HEK293 (cell line): Measurements from ENCODE around the gene FAXC.

Experiments
- CTCF ChIA-PET: fragments of 350-600 bp; formaldehyde crosslinking; extraction: SDS; loops from one replicate; lab custom pipeline; 2021; ENCODE audit warnings: antibody characterized with exemption; lab: Yijun Ruan, JAX
- POLR2A ChIA-PET: fragments of 300-600 bp; formaldehyde crosslinking; extraction: SDS; loops from one replicate; lab custom pipeline; 2020; ENCODE audit warnings: antibody characterized with exemption, inconsistent platforms; lab: Yijun Ruan, JAX
- H3K27ac ChIP-seq: fragments of 200-500 bp; sonication (Bioruptor generic); 2 replicates; pipeline ENCODE4 v1.5.1; 2014; ENCODE audit warnings: low read depth, low read length, control low read depth, inconsistent platforms; ENCODE audit errors: extremely low read depth
- H3K36me3 ChIP-seq, 2 experiments: fragments of 200-500 bp in 1 of 2; sonication (Bioruptor generic) in 1 of 2; 1 replicate in 1 of 2; 2 replicates in 1 of 2; pipeline ENCODE4 v1.5.1; 2014 to 2017; ENCODE audit warnings: inconsistent platforms in 2 of 2, low read length in 2 of 2; ENCODE audit not compliant: control insufficient read depth in 2 of 2, insufficient read depth in 1 of 2
- H3K4me1 ChIP-seq: fragments of 200-500 bp; sonication (Bioruptor generic); 2 replicates; pipeline ENCODE4 v1.5.1; 2014; ENCODE audit warnings: mild to moderate bottlenecking, low read length, inconsistent platforms; ENCODE audit not compliant: control insufficient read depth, insufficient read depth
- H3K4me3 ChIP-seq: 2 replicates; pipeline ENCODE4 v1.5.1; 2011; ENCODE audit warnings: low read depth, mild to moderate bottlenecking, control low read depth, low read length, moderate library complexity
- H3K9me3 ChIP-seq: fragments of 200-500 bp; sonication (Bioruptor generic); 2 replicates; pipeline ENCODE4 v1.5.1; 2014; ENCODE audit warnings: low read depth, low read length, inconsistent platforms; ENCODE audit not compliant: control insufficient read depth, insufficient read depth
- EGR2 ChIP-seq: fragments of 450-650 bp; formaldehyde crosslinking; IDR thresholded peaks from 2 replicates; pipeline ENCODE4 v1.5.1; 2016; ENCODE audit warnings: low read depth, missing biosample characterization, missing genetic modification characterization
- HOXC10 ChIP-seq: sonication (generic); formaldehyde crosslinking; IDR thresholded peaks from 2 replicates; pipeline ENCODE4 v1.8.1; 2023; ENCODE audit warnings: mild to moderate bottlenecking, missing genetic modification reagents
- TRIM28 ChIP-seq: IDR thresholded peaks from 2 replicates; pipeline ENCODE4 v1.6.1; 2011; ENCODE audit warnings: low read length, control low read depth, borderline replicate concordance
- YY2 ChIP-seq: fragments of 450-650 bp; formaldehyde crosslinking; IDR thresholded peaks from 2 replicates; pipeline ENCODE4 v1.5.1; 2016; ENCODE audit warnings: missing biosample characterization, missing genetic modification characterization
- ZBTB10 ChIP-seq: fragments of 450-650 bp; formaldehyde crosslinking; IDR thresholded peaks from 2 replicates; pipeline ENCODE4 v1.5.1; 2016; ENCODE audit warnings: missing biosample characterization, missing genetic modification characterization
- ZBTB20 ChIP-seq: fragments of 450-650 bp; formaldehyde crosslinking; IDR thresholded peaks from 2 replicates; pipeline ENCODE4 v1.5.1; 2016; ENCODE audit warnings: missing biosample characterization, missing genetic modification characterization
- ZBTB44 ChIP-seq: fragments of 450-650 bp; IDR thresholded peaks from 2 replicates; pipeline ENCODE4 v1.5.1; 2018; ENCODE audit warnings: missing biosample characterization, mild to moderate bottlenecking, missing genetic modification characterization
- ZNF2 ChIP-seq: fragments of 450-650 bp; formaldehyde crosslinking; IDR thresholded peaks from 2 replicates; pipeline ENCODE4 v1.5.1; 2016; ENCODE audit warnings: missing biosample characterization, missing genetic modification characterization
- ZNF202 ChIP-seq: fragments of 450-650 bp; formaldehyde crosslinking; IDR thresholded peaks from 2 replicates; pipeline ENCODE4 v1.5.1; 2016; ENCODE audit warnings: missing biosample characterization, missing genetic modification characterization, borderline replicate concordance
- ZNF24 ChIP-seq: fragments of 450-650 bp; formaldehyde crosslinking; IDR thresholded peaks from 2 replicates; pipeline ENCODE4 v1.5.1; 2016; ENCODE audit warnings: missing biosample characterization, missing genetic modification characterization
- ZNF266 ChIP-seq: fragments of 450-650 bp; formaldehyde crosslinking; IDR thresholded peaks from 2 replicates; pipeline ENCODE4 v1.5.1; 2016; ENCODE audit warnings: missing biosample characterization, missing genetic modification characterization, low read depth
- ZNF292 ChIP-seq: fragments of 450-650 bp; formaldehyde crosslinking; IDR thresholded peaks from 2 replicates; pipeline ENCODE4 v1.5.1; 2016; ENCODE audit warnings: low read depth, missing biosample characterization, missing genetic modification characterization, borderline replicate concordance
- ZNF302 ChIP-seq: fragments of 450-650 bp; formaldehyde crosslinking; IDR thresholded peaks from 2 replicates; pipeline ENCODE4 v1.5.1; 2016; ENCODE audit warnings: missing biosample characterization, missing genetic modification characterization, low read depth
- ZNF324 ChIP-seq: fragments of 450-650 bp; formaldehyde crosslinking; IDR thresholded peaks from 2 replicates; pipeline ENCODE4 v1.5.1; 2016; ENCODE audit warnings: missing biosample characterization, missing genetic modification characterization
- ZNF433 ChIP-seq: fragments of 450-650 bp; formaldehyde crosslinking; IDR thresholded peaks from 2 replicates; pipeline ENCODE4 v1.5.1; 2016; ENCODE audit warnings: missing biosample characterization, missing genetic modification characterization, low read depth
- ZNF501 ChIP-seq: fragments of 450-650 bp; formaldehyde crosslinking; IDR thresholded peaks from 2 replicates; pipeline ENCODE4 v1.5.1; 2016; ENCODE audit warnings: missing biosample characterization, missing genetic modification characterization
- ZNF514 ChIP-seq: fragments of 450-650 bp; formaldehyde crosslinking; IDR thresholded peaks from 2 replicates; pipeline ENCODE4 v1.5.1; 2016; ENCODE audit warnings: missing biosample characterization, missing genetic modification characterization
- ZNF518A ChIP-seq: fragments of 450-650 bp; formaldehyde crosslinking; conservative IDR thresholded peaks from 2 replicates; pipeline ENCODE4 v1.5.1; 2016; ENCODE audit warnings: low read depth, missing biosample characterization, missing genetic modification characterization
- ZNF530 ChIP-seq: fragments of 450-650 bp; formaldehyde crosslinking; IDR thresholded peaks from 2 replicates; pipeline ENCODE4 v1.5.1; 2016; ENCODE audit warnings: low read depth, missing biosample characterization, missing genetic modification characterization
- ZNF544 ChIP-seq: fragments of 450-650 bp; formaldehyde crosslinking; IDR thresholded peaks from 2 replicates; pipeline ENCODE4 v1.5.0; 2017; ENCODE audit warnings: missing biosample characterization, missing genetic modification characterization
- ZNF571 ChIP-seq: fragments of 450-650 bp; formaldehyde crosslinking; IDR thresholded peaks from 2 replicates; pipeline ENCODE4 v1.5.0; 2017; ENCODE audit warnings: missing biosample characterization, missing genetic modification characterization
- ZNF585B ChIP-seq: fragments of 450-650 bp; formaldehyde crosslinking; IDR thresholded peaks from 2 replicates; pipeline ENCODE4 v1.5.1; 2016; ENCODE audit warnings: missing biosample characterization, missing genetic modification characterization
- ZNF623 ChIP-seq: fragments of 450-650 bp; formaldehyde crosslinking; IDR thresholded peaks from 2 replicates; pipeline ENCODE4 v1.5.1; 2016; ENCODE audit warnings: missing biosample characterization, missing genetic modification characterization
- ZNF624 ChIP-seq: fragments of 450-650 bp; formaldehyde crosslinking; IDR thresholded peaks from 2 replicates; pipeline ENCODE4 v1.5.1; 2017; ENCODE audit warnings: missing biosample characterization, missing genetic modification characterization
- ZNF639 ChIP-seq: fragments of 450-650 bp; formaldehyde crosslinking; IDR thresholded peaks from 2 replicates; pipeline ENCODE4 v1.5.1; 2016; ENCODE audit warnings: missing biosample characterization, missing genetic modification characterization
- ZNF76 ChIP-seq: fragments of 450-650 bp; formaldehyde crosslinking; IDR thresholded peaks from 2 replicates; pipeline ENCODE4; 2016; ENCODE audit warnings: low read depth, missing biosample characterization, missing genetic modification characterization, borderline replicate concordance
- ZSCAN23 ChIP-seq: fragments of 450-650 bp; formaldehyde crosslinking; IDR thresholded peaks from 2 replicates; pipeline ENCODE4 v1.5.1; 2016; ENCODE audit warnings: missing biosample characterization, missing genetic modification characterization

The FAXC gene

GRCh38 chr6:99252421-99252820 is 97.1 kb downstream of the FAXC start:
- POLR2A ChIA-PET: no interaction called here
- Histone ChIP-seq H3K9me3 (no peaks in the 10 kb centered on the region), H3K36me3 (no peaks in the 10 kb centered on the region), H3K4me1 (no peaks in the 10 kb centered on the region), H3K27ac (no peak overlapping the region), H3K4me3 (no peak overlapping the region)
- TF ChIP-seq ZNF530 (tag by site-specific recombination) (no peak), ZBTB44 (no peak), ZSCAN23 (tag by site-specific recombination) (no peak), ZNF639 (tag by site-specific recombination) (no peak), ZNF324 (no peak), ZNF585B (tag by site-specific recombination) (no peak), ZNF2 (tag by site-specific recombination) (no peak), TRIM28 (no peak), ZNF624 (tag by site-specific recombination) (no peak)
- TF ChIP-seq, all 188 proteins: peak for 0
- CTCF ChIA-PET: no interaction called here

GRCh38 chr6:99250476-99250875 is 99.0 kb downstream of the FAXC start:
- H3K4me1 ChIP-seq: no peaks in the 10 kb centered on the region
- no peak overlapping the region for H3K27ac ChIP-seq
- no peak overlapping the region for H3K4me3 ChIP-seq
- ChIA-PET CTCF (interaction anchor here (1.1 kb wide), 1 partner anchor 185 kb away, joined by 3 read pairs; no protein-coding TSS in a partner anchor), POLR2A (no interaction called here)
- H3K9me3 ChIP-seq: no peaks in the 10 kb centered on the region
- no peaks in the 10 kb centered on the region for H3K36me3 ChIP-seq
- TF ChIP-seq ZNF76 (tag by site-specific recombination) (no peak), ZNF24 (tag by site-specific recombination) (no peak), ZNF571 (tag by site-specific recombination) (no peak), ZNF266 (tag by site-specific recombination) (no peak), ZBTB20 (tag by site-specific recombination) (no peak), ZNF544 (no peak), ZNF302 (tag by site-specific recombination) (no peak), ZBTB10 (tag by site-specific recombination) (no peak), YY2 (tag by site-specific recombination) (no peak), ZNF501 (no peak), ZNF514 (no peak), ZNF433 (no peak), EGR2 (tag by site-specific recombination) (no peak), ZNF202 (no peak), HOXC10 (no peak), ZNF292 (tag by site-specific recombination) (no peak), ZNF623 (tag by site-specific recombination) (no peak), ZNF518A (no peak)
